Measurements from ENCODE around the gene CCN5. TPM values are rescaled to one million over a fixed set of nuclear protein-coding genes. Genes with fewer than 3 reads are reported as not detected.
A peak's percentile ranks its signal among the peaks of the same experiment; 100 is the strongest.

Gene CCN5
- total and polyA plus RNA-seq, 2 of the 13 experiments (the other 11 are each of a cell fraction or from before 2014, with no cell fraction given) = 0.12 TPM; not detected in 1

DNA sequence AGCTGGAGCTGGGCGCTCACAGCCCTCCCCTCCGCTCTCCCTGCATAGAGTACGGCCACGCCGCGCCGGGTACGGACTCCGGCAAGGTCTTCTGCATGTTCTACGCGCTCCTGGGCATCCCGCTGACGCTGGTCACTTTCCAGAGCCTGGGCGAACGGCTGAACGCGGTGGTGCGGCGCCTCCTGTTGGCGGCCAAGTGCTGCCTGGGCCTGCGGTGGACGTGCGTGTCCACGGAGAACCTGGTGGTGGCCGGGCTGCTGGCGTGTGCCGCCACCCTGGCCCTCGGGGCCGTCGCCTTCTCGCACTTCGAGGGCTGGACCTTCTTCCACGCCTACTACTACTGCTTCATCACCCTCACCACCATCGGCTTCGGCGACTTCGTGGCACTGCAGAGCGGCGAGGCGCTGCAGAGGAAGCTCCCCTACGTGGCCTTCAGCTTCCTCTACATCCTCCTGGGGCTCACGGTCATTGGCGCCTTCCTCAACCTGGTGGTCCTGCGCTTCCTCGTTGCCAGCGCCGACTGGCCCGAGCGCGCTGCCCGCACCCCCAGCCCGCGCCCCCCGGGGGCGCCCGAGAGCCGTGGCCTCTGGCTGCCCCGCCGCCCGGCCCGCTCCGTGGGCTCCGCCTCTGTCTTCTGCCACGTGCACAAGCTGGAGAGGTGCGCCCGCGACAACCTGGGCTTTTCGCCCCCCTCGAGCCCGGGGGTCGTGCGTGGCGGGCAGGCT, 35.1 kb downstream of the CCN5 start (continued):
- no peak for TF ChIP-seq HMGXB3 (CRISPR knock-in tag; IDR thresholded peaks at IDR 0.05; ENCODE audit: borderline replicate concordance)
- TF ChIP-seq AHDC1 (CRISPR knock-in tag; IDR thresholded peaks at IDR 0.05; ENCODE audit: borderline replicate concordance) = no peak
- no peak for TF ChIP-seq ZNF101 (CRISPR knock-in tag; IDR thresholded peaks at IDR 0.05; ENCODE audit: borderline replicate concordance, low read depth)
- TF ChIP-seq DNMT1 (CRISPR knock-in tag; IDR thresholded peaks at IDR 0.05) = peak; percentile 87; the same call in 1 of the 2 replicates
